ENCODE measurements around the gene OTUD3.
A peak's percentile ranks its signal among the peaks of the same experiment; 100 is the strongest.
"Not testable (repeated sequence)": the region's sequence is repeated elsewhere in the genome, so short reads cannot be mapped to it uniquely, and the experiment has no call there.

Gene OTUD3

DNA sequence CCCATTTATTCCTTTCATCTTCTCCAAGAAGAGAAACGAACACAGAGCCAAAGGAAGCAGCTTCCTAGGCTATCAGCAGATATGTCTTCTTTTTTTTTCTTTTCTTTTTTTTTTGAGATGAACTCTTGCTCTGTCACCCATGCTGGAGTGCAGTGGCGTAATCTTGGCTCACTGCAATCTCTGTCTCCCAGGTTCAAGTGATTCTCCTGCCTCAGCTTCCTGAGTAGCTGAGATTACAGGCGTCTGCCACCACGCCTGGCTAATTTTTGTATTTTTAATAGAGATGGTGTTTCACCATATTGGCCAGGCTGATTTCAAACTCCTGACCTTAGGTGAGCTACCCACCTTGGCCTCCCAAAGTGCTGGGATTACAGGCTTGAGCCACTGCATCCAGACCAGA is 13.6 kb upstream of the OTUD3 start:
- H3K79me2 ChIP-seq (ENCODE audit: control insufficient read depth, insufficient read depth, low read length, unreplicated experiment): not testable (repeated sequence)

GRCh38 chr1:19869453-19869852 is 12.7 kb upstream of the OTUD3 start:
- not testable (repeated sequence) for H3K36me3 ChIP-seq (ENCODE audit: insufficient read depth, low read length)
- H3K27ac ChIP-seq (ENCODE audit: low read depth, low read length): peak overlapping the region; percentile 34
- H3K4me1 ChIP-seq (ENCODE audit: control insufficient read depth, insufficient read depth, low read length, unreplicated experiment): peaks cover 31% of the 10 kb centered on the region

More for the DNA sequence above, 13.6 kb upstream of the OTUD3 start:
- H3K4me3 ChIP-seq (ENCODE audit: low read depth, low read length); H3K36me3 ChIP-seq (ENCODE audit: insufficient read depth, low read length); H3K27ac ChIP-seq (ENCODE audit: low read depth, low read length); H3K27me3 ChIP-seq (ENCODE audit: insufficient read depth, low read length); H2AFZ ChIP-seq (ENCODE audit: low read length, unreplicated experiment): not testable (repeated sequence)
- H3K4me1 ChIP-seq (ENCODE audit: control insufficient read depth, insufficient read depth, low read length, unreplicated experiment): peaks cover 37% of the 10 kb centered on the region

DNA sequence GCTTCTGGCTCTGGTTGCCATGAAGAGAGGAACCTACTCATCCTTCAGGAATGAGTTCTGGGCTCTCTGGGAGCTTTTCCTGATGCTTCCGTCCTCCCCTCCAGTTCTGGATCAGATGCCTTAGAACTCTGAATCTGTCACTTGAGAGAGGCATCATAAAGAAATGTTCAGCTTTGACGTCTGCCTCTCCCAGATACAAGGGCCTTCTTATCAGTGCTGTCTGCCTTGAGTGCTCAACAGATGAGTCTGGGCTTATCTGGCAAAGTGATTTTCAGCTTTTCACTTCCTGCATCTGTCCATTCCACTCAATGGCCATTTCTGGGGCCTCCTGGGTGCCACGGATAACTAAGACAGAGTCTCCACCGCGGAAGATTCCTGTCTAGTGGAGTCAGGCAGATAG is 12.3 kb upstream of the OTUD3 start:
- peak overlapping the region; percentile 34 for H3K27ac ChIP-seq (ENCODE audit: low read depth, low read length)
- H3K4me1 ChIP-seq (ENCODE audit: control insufficient read depth, insufficient read depth, low read length, unreplicated experiment): peaks cover 31% of the 10 kb centered on the region

More at GRCh38 chr1:19869453-19869852, 12.7 kb upstream of the OTUD3 start:
- not testable (repeated sequence) for H3K79me2 ChIP-seq (ENCODE audit: control insufficient read depth, insufficient read depth, low read length, unreplicated experiment); H3K4me3 ChIP-seq (ENCODE audit: low read depth, low read length); H3K27me3 ChIP-seq (ENCODE audit: insufficient read depth, low read length)
- H2AFZ ChIP-seq (ENCODE audit: low read length, unreplicated experiment): peak overlapping the region; percentile 70

DNA sequence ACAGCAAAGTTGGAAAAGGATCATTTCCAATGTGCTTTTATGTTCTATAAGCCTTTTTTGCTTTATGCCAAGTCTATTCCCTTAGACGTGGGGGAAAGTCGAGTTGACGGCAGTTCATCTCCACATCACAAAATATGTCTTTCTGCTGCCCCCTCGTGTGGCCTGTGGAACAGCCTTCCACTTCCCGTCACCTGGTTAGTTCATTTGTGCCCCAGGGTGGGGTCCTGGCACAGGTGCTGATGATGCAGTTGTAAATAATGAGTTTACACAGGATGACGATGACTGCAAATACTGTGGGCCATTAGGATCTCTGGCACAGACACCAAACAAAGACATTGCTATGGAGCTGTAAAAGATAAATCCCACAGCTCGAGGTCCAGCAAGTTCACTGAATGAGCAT is 10.0 kb upstream of the OTUD3 start:
- Histone ChIP-seq H3K36me3 (ENCODE audit: insufficient read depth, low read length) (no peaks in the 10 kb centered on the region), H3K27me3 (ENCODE audit: insufficient read depth, low read length) (no peaks in the 10 kb centered on the region), H3K27ac (ENCODE audit: low read depth, low read length) (no peak overlapping the region), H3K4me3 (ENCODE audit: low read depth, low read length) (no peak overlapping the region), H2AFZ (ENCODE audit: low read length, unreplicated experiment) (no peak overlapping the region), H3K4me1 (ENCODE audit: control insufficient read depth, insufficient read depth, low read length, unreplicated experiment) (peaks cover 14% of the 10 kb centered on the region), H3K79me2 (ENCODE audit: control insufficient read depth, insufficient read depth, low read length, unreplicated experiment) (no peaks in the 10 kb centered on the region)

More for the DNA sequence above, 12.3 kb upstream of the OTUD3 start:
- Histone ChIP-seq H3K27me3 (ENCODE audit: insufficient read depth, low read length) (no peaks in the 10 kb centered on the region), H2AFZ (ENCODE audit: low read length, unreplicated experiment) (peak overlapping the region; percentile 70), H3K36me3 (ENCODE audit: insufficient read depth, low read length) (no peaks in the 10 kb centered on the region), H3K4me3 (ENCODE audit: low read depth, low read length) (no peak overlapping the region), H3K79me2 (ENCODE audit: control insufficient read depth, insufficient read depth, low read length, unreplicated experiment) (no peaks in the 10 kb centered on the region)

DNA sequence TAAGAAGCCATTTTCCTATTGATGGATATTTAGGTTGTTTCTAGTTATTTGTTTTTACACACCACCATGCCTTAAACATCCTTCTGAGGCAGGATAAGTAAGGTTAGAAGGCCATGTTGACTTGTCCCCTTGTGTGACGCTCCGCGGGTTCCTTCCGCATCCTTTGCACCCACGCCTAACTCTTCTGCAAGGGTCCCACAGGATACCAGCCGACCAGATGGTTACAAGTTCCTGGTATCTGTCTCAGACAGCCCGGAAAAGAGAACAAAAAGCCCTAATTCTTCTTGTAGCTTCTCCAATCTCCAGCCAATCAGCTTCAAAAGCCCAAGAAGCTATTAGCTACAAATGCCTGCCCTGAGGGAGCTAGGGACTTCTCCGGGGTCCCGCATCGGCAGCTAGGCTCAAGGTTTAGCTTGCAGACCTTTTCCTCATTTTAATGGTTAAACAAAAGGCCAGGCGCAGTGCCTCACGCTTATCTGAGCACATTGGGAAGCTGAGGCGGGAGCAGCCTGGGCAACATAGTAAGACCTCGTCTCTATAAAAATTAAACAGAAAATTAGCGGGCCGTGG is 4.9 kb upstream of the OTUD3 start:
- Histone ChIP-seq H3K27me3 (ENCODE audit: insufficient read depth, low read length) (no peaks in the 10 kb centered on the region), H3K4me1 (ENCODE audit: control insufficient read depth, insufficient read depth, low read length, unreplicated experiment) (no peaks in the 10 kb centered on the region), H3K4me3 (ENCODE audit: low read depth, low read length) (no peak overlapping the region), H3K36me3 (ENCODE audit: insufficient read depth, low read length) (no peaks in the 10 kb centered on the region), H2AFZ (ENCODE audit: low read length, unreplicated experiment) (no peak overlapping the region), H3K27ac (ENCODE audit: low read depth, low read length) (no peak overlapping the region), H3K79me2 (ENCODE audit: control insufficient read depth, insufficient read depth, low read length, unreplicated experiment) (no peaks in the 10 kb centered on the region)

DNA sequence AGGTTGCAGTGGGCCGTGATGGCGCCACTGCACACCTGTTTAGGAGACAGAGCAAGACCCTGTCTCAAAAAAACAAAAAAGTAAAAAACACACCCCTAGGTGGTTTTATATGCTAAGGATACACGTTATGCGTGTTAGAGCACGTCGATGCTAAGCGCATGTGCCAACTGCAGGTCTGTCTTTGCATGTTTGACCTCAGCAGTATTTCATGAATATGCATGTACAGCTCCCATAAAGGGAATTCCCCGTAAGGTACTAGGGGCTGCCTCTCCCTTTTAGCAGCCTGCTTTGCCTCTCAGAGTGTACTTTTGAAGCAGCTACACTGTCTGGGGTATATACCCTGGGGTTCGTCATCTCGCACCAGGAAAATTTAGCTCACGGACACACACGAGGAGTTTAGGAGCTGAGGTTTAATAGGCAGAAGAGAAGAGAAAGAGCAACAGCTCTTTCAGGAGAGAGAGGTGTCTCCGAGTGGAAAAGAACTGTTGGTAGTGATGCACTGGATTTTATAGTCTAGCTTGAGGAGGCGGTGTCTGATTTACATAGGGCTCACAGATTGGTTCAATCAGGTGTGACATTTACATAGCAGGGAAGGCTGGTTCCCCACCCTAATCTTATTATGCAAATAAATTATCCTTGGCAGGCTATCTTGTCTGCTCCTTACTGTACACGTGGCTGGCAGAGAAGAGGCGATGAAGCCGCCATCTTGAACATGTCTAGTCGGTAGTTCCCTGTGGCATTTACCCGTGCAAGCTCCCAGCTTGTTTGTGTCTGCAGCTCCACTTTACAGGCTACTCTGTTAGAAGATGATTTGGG is 4.2 kb upstream of the OTUD3 start:
- Histone ChIP-seq H3K4me1 (ENCODE audit: control insufficient read depth, insufficient read depth, low read length, unreplicated experiment) (no peaks in the 10 kb centered on the region), H3K27me3 (ENCODE audit: insufficient read depth, low read length) (no peaks in the 10 kb centered on the region), H3K79me2 (ENCODE audit: control insufficient read depth, insufficient read depth, low read length, unreplicated experiment) (peaks cover 6% of the 10 kb centered on the region), H3K36me3 (ENCODE audit: insufficient read depth, low read length) (no peaks in the 10 kb centered on the region), H3K4me3 (ENCODE audit: low read depth, low read length) (peak overlapping the region; percentile 46; the same call in 1 of the 2 replicates), H3K27ac (ENCODE audit: low read depth, low read length) (no peak overlapping the region), H2AFZ (ENCODE audit: low read length, unreplicated experiment) (peak overlapping the region; percentile 60)

GRCh38 chr1:19878637-19878985 is 3.6 kb upstream of the OTUD3 start:
- H3K36me3 ChIP-seq (ENCODE audit: insufficient read depth, low read length): no peaks in the 10 kb centered on the region
- peak overlapping the region; percentile 46; the same call in 1 of the 2 replicates for H3K4me3 ChIP-seq (ENCODE audit: low read depth, low read length)
- H3K79me2 ChIP-seq (ENCODE audit: control insufficient read depth, insufficient read depth, low read length, unreplicated experiment): peaks cover 11% of the 10 kb centered on the region
- no peaks in the 10 kb centered on the region for H3K27me3 ChIP-seq (ENCODE audit: insufficient read depth, low read length)
- H2AFZ ChIP-seq (ENCODE audit: low read length, unreplicated experiment): peak overlapping the region; percentile 60
- H3K4me1 ChIP-seq (ENCODE audit: control insufficient read depth, insufficient read depth, low read length, unreplicated experiment): peaks cover 4% of the 10 kb centered on the region
- no peak overlapping the region for H3K27ac ChIP-seq (ENCODE audit: low read depth, low read length)

DNA sequence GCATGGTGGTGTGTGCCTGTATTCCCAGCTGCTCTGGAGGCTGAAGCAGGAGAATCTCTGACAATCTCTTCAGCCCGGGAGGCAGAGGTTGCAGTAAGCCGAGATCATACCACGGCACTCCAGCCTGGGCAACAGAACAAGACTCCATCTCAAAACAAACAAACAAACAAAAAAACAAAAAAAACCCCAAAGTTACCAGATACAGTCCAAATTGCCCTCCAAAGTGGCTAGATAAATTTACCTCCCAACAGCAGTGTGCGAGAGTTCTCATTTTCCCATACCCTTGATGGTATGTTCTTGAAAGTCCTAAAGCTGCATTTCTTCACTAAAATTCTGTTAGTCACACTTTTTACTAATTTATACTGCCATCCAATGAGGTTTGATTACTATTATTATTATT is 3.0 kb upstream of the OTUD3 start:
- Histone ChIP-seq H2AFZ (ENCODE audit: low read length, unreplicated experiment) (no peak overlapping the region), H3K27ac (ENCODE audit: low read depth, low read length) (no peak overlapping the region), H3K36me3 (ENCODE audit: insufficient read depth, low read length) (0 out of 2 replicates have a peak, but pooled peaks cover under 1% of the 10 kb centered on the region), H3K4me3 (ENCODE audit: low read depth, low read length) (no peak overlapping the region), H3K79me2 (ENCODE audit: control insufficient read depth, insufficient read depth, low read length, unreplicated experiment) (peaks cover 18% of the 10 kb centered on the region), H3K27me3 (ENCODE audit: insufficient read depth, low read length) (no peaks in the 10 kb centered on the region), H3K4me1 (ENCODE audit: control insufficient read depth, insufficient read depth, low read length, unreplicated experiment) (peaks cover 10% of the 10 kb centered on the region)

DNA sequence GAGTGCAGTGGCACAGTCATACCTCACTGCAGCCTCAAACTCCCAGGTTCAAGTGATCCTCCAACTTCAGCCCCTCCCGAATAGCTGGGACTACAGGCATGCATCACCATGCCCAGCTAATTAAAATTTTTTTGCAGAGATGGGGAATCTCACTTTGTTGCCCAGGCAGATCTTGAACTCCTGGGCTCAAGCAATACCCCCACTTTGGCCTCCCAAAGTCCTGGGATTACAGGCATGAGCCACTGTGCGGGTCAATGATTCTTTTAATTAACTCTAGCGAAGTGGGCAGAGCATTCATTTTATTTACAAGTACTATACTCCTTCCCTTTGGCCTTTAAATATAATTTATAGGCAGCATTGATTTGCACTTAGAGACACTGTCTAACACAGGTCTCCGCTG is 2.5 kb upstream of the OTUD3 start:
- Histone ChIP-seq H3K4me1 (ENCODE audit: control insufficient read depth, insufficient read depth, low read length, unreplicated experiment) (peaks cover 13% of the 10 kb centered on the region), H3K4me3 (ENCODE audit: low read depth, low read length) (no peak overlapping the region), H3K27ac (ENCODE audit: low read depth, low read length) (no peak overlapping the region), H2AFZ (ENCODE audit: low read length, unreplicated experiment) (no peak overlapping the region), H3K27me3 (ENCODE audit: insufficient read depth, low read length) (no peaks in the 10 kb centered on the region), H3K79me2 (ENCODE audit: control insufficient read depth, insufficient read depth, low read length, unreplicated experiment) (peaks cover 22% of the 10 kb centered on the region), H3K36me3 (ENCODE audit: insufficient read depth, low read length) (0 out of 2 replicates have a peak, but pooled peaks cover 4% of the 10 kb centered on the region)

DNA sequence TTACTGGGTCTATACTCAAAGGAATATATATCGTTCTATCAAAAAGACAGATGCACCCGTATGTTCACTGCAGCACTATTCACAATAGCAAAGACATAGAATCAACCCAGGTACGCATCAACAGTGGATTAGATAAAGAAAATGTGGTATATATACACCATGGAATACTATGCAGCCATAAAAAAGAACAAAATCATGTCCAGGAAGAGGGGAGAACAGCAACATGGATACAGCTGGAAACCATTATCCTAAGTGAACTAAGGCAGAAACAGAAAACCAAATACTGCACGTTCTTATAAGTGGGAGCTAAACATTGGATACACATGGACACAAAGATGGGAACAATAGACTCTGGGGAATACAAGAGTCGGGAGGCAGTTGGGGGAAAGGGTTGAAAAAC is 1.4 kb upstream of the OTUD3 start:
- H2AFZ ChIP-seq (ENCODE audit: low read length, unreplicated experiment); H3K27me3 ChIP-seq (ENCODE audit: insufficient read depth, low read length); H3K4me3 ChIP-seq (ENCODE audit: low read depth, low read length); H3K27ac ChIP-seq (ENCODE audit: low read depth, low read length); H3K36me3 ChIP-seq (ENCODE audit: insufficient read depth, low read length): not testable (repeated sequence)
- H3K4me1 ChIP-seq (ENCODE audit: control insufficient read depth, insufficient read depth, low read length, unreplicated experiment): peaks cover 16% of the 10 kb centered on the region
- peaks cover 33% of the 10 kb centered on the region for H3K79me2 ChIP-seq (ENCODE audit: control insufficient read depth, insufficient read depth, low read length, unreplicated experiment)

- no peak overlapping the region for H3K27ac ChIP-seq (ENCODE audit: low read depth, low read length)
- H3K27me3 ChIP-seq (ENCODE audit: insufficient read depth, low read length): no peaks in the 10 kb centered on the region
- H3K4me1 ChIP-seq (ENCODE audit: control insufficient read depth, insufficient read depth, low read length, unreplicated experiment): peaks cover 24% of the 10 kb centered on the region
- no peak overlapping the region for H2AFZ ChIP-seq (ENCODE audit: low read length, unreplicated experiment)
- H3K36me3 ChIP-seq (ENCODE audit: insufficient read depth, low read length): peaks cover 9% of the 10 kb centered on the region; the same call in 1 of the 2 replicates
- peak overlapping the region; percentile 85 for H3K4me3 ChIP-seq (ENCODE audit: low read depth, low read length)
- peaks cover 63% of the 10 kb centered on the region for H3K79me2 ChIP-seq (ENCODE audit: control insufficient read depth, insufficient read depth, low read length, unreplicated experiment)
Measured at GRCh38 chr1:19884312-19884711, 2.1 kb downstream of the OTUD3 start.
